MM.1S (cell line): Measurements from ENCODE around the gene TMEM178B.

Experiments used
- DNase-seq: peaks from one replicate; pipeline ENCODE4 v3.0.0-alpha.2; 2015
- H2AFZ ChIP-seq: fragments of 300-600 bp; sonication (generic); 2 replicates; pipeline ENCODE4 v1.6.0; 2016; ENCODE audit warnings: antibody characterized with exemption, low read length
- H3F3A ChIP-seq: fragments of 300-600 bp; sonication (generic); 2 replicates; pipeline ENCODE4 v1.6.1; 2016; ENCODE audit warnings: mild to moderate bottlenecking, antibody characterized with exemption, low read length, moderate library complexity, mixed read lengths; ENCODE audit not compliant: insufficient read depth
- H3K27ac ChIP-seq: fragments of 300-600 bp; sonication (generic); 2 replicates; pipeline ENCODE4 v1.5.1; 2016; ENCODE audit warnings: mild to moderate bottlenecking, low read length
- H3K27me3 ChIP-seq: fragments of 300-600 bp; sonication (generic); replicated peaks from 2 replicates; pipeline ENCODE4 v1.6.0; 2016; ENCODE audit warnings: low read length; ENCODE audit not compliant: insufficient read depth
- H3K36me3 ChIP-seq: fragments of 300-600 bp; sonication (generic); replicated peaks from 2 replicates; pipeline ENCODE4 v1.6.1; 2016; ENCODE audit warnings: mild to moderate bottlenecking, low read length, mixed read lengths; ENCODE audit not compliant: insufficient read depth
- H3K4me1 ChIP-seq: fragments of 300-600 bp; sonication (generic); 2 replicates; pipeline ENCODE4 v1.6.1; 2016; ENCODE audit warnings: low read length, mixed read lengths
- H3K4me2 ChIP-seq: fragments of 300-600 bp; sonication (generic); 2 replicates; pipeline ENCODE4 v1.6.0; 2016; ENCODE audit warnings: low read depth, low read length
- H3K4me3 ChIP-seq: fragments of 300-600 bp; sonication (generic); 2 replicates; pipeline ENCODE4 v1.5.1; 2016; ENCODE audit warnings: low read length, mixed read lengths
- H3K79me2 ChIP-seq: fragments of 300-600 bp; sonication (generic); 2 replicates; pipeline ENCODE4 v1.6.1; 2016; ENCODE audit warnings: mixed run types, low read length, mixed read lengths
- H3K9ac ChIP-seq: fragments of 300-600 bp; sonication (generic); 2 replicates; pipeline ENCODE4 v1.6.1; 2016; ENCODE audit warnings: low read length, mixed read lengths
- H3K9me2 ChIP-seq: fragments of 300-600 bp; sonication (generic); replicated peaks from 2 replicates; pipeline ENCODE4 v1.6.1; 2016; ENCODE audit warnings: mild to moderate bottlenecking, low read length, mixed read lengths; ENCODE audit not compliant: insufficient read depth
- H3K9me3 ChIP-seq: fragments of 300-600 bp; sonication (generic); replicated peaks from 2 replicates; pipeline ENCODE4 v1.6.1; 2016; ENCODE audit warnings: mild to moderate bottlenecking, low read length, mixed read lengths; ENCODE audit not compliant: insufficient read depth
- H4K20me1 ChIP-seq: fragments of 300-600 bp; sonication (generic); 2 replicates; pipeline ENCODE4 v1.6.1; 2016; ENCODE audit warnings: mild to moderate bottlenecking, low read length, moderate library complexity, mixed read lengths; ENCODE audit not compliant: insufficient read depth
- CTCF ChIP-seq: fragments of 300-600 bp; sonication (generic); IDR thresholded peaks from 2 replicates; pipeline ENCODE4 v1.5.1; 2016; ENCODE audit warnings: antibody characterized with exemption, low read length, mixed read lengths
- EZH2 ChIP-seq: fragments of 300-600 bp; sonication (generic); optimal IDR thresholded peaks from 2 replicates; pipeline ENCODE3; 2017; ENCODE audit warnings: low read depth, mild to moderate bottlenecking, antibody characterized with exemption, low read length, mixed read lengths
- EZH2phosphoT487 ChIP-seq: fragments of 300-600 bp; sonication (generic); IDR thresholded peaks from 2 replicates; pipeline ENCODE4 v1.6.1; 2018; ENCODE audit warnings: antibody characterized with exemption, low read length

The TMEM178B gene

GRCh38 chr7:141072548-141073172 is 1.2 kb upstream of the TMEM178B start:
- no peaks in the 10 kb centered on the region for H3K36me3 ChIP-seq
- peak overlapping the region; percentile 75 for H3K9ac ChIP-seq
- peaks cover 36% of the 10 kb centered on the region for H3K79me2 ChIP-seq
- peak; percentile 96 for DNase-seq
- H4K20me1 ChIP-seq, result no peaks in the 10 kb centered on the region
- H3K27ac ChIP-seq, result peak overlapping the region; percentile 57; the same call in 1 of the 2 replicates
- TF ChIP-seq EZH2phosphoT487, result no peak
- no peak for TF ChIP-seq EZH2
- peak; percentile 12; the same call in 1 of the 2 replicates for TF ChIP-seq CTCF
- H3K9me2 ChIP-seq, result no peaks in the 10 kb centered on the region
- H3K27me3 ChIP-seq, result no peaks in the 10 kb centered on the region
- peak overlapping the region; percentile 91 for H3K4me3 ChIP-seq
- peaks cover 9% of the 10 kb centered on the region for H3K4me1 ChIP-seq
- peak overlapping the region; percentile 97 for H3K4me2 ChIP-seq
- H3K9me3 ChIP-seq, result no peaks in the 10 kb centered on the region
- peak overlapping the region; percentile 72 for H2AFZ ChIP-seq
- 0 out of 2 replicates have a peak, but pooled peaks cover 9% of the 10 kb centered on the region for H3F3A ChIP-seq

GRCh38 chr7:141073173-141073640 is 657 bp upstream of the TMEM178B start:
- Histone ChIP-seq H4K20me1 (no peaks in the 10 kb centered on the region), H3F3A (0 out of 2 replicates have a peak, but pooled peaks cover 9% of the 10 kb centered on the region), H3K9me3 (no peaks in the 10 kb centered on the region), H3K4me3 (peak overlapping the region; percentile 91), H3K9me2 (no peaks in the 10 kb centered on the region), H3K9ac (peak overlapping the region; percentile 75), H3K36me3 (no peaks in the 10 kb centered on the region), H3K4me1 (peaks cover 9% of the 10 kb centered on the region), H3K27me3 (no peaks in the 10 kb centered on the region), H2AFZ (peak overlapping the region; percentile 91), H3K27ac (peak overlapping the region; percentile 57; the same call in 1 of the 2 replicates), H3K79me2 (peaks cover 40% of the 10 kb centered on the region), H3K4me2 (peak overlapping the region; percentile 97)
- peak; percentile 82 for DNase-seq
- TF ChIP-seq CTCF (no peak), EZH2 (no peak), EZH2phosphoT487 (no peak)

GRCh38 chr7:141074162-141074991 is 513 bp downstream of the TMEM178B start:
- Histone ChIP-seq H3K4me2 (peak overlapping the region; percentile 97), H3K79me2 (peaks cover 49% of the 10 kb centered on the region), H3K9me3 (no peaks in the 10 kb centered on the region), H3K36me3 (no peaks in the 10 kb centered on the region), H3K9me2 (no peaks in the 10 kb centered on the region), H3K27me3 (no peaks in the 10 kb centered on the region), H3F3A (0 out of 2 replicates have a peak, but pooled peaks cover 9% of the 10 kb centered on the region), H2AFZ (peak overlapping the region; percentile 91), H4K20me1 (no peaks in the 10 kb centered on the region), H3K9ac (peak overlapping the region; percentile 75), H3K4me3 (peak overlapping the region; percentile 91), H3K4me1 (peaks cover 9% of the 10 kb centered on the region), H3K27ac (peak overlapping the region; percentile 37; the same call in 1 of the 2 replicates)
- peak; percentile 63 for DNase-seq
- TF ChIP-seq EZH2phosphoT487 (no peak), CTCF (no peak), EZH2 (no peak)
